ENCODE measurements around the gene PSORS1C2.

PSORS1C2 gene

GRCh38 chr6:31090275-31090972 lies 48.4 kb downstream of the PSORS1C2 start:
- no peak overlapping the region for H2AFZ ChIP-seq (ENCODE audit: low read depth, low read length, severe bottlenecking)
- H3K27ac ChIP-seq (ENCODE audit: low read depth, low read length): no peak overlapping the region
- H3K27me3 ChIP-seq (ENCODE audit: low read length): no peaks in the 10 kb centered on the region
- 0 out of 2 replicates have a peak, but pooled peaks cover 3% of the 10 kb centered on the region for H4K20me1 ChIP-seq (ENCODE audit: low read depth, low read length)
- no peak overlapping the region for H3K4me2 ChIP-seq (ENCODE audit: low read depth, low read length, poor library complexity, severe bottlenecking)
- TF ChIP-seq CTCF (IDR thresholded peaks at IDR 0.05; ENCODE audit: insufficient read depth, low read length, poor library complexity, severe bottlenecking) (no peak), EZH2phosphoT487 (conservative IDR thresholded peaks at IDR 0.05; ENCODE audit: low read length) (no peak)
- H3K36me3 ChIP-seq (ENCODE audit: low read length): no peaks in the 10 kb centered on the region
- H3K9me2 ChIP-seq (replicated peaks; ENCODE audit: insufficient read depth, low read length): no peaks in the 10 kb centered on the region
- H3K79me2 ChIP-seq (ENCODE audit: insufficient read depth, low read length): no peaks in the 10 kb centered on the region
- H3F3A ChIP-seq (ENCODE audit: insufficient read depth): no peaks in the 10 kb centered on the region
- H3K9ac ChIP-seq (ENCODE audit: low read length): no peak overlapping the region
- H3K4me3 ChIP-seq (ENCODE audit: insufficient read depth, low read length, poor library complexity, severe bottlenecking): no peak overlapping the region
- no peaks in the 10 kb centered on the region for H3K9me3 ChIP-seq (ENCODE audit: insufficient read depth, low read length)

Data from SU-DHL-6 (cell line).